HEK293 (cell line): ENCODE measurements around the gene IP6K2.

Experiments used
- CTCF ChIA-PET: fragments of 350-600 bp; formaldehyde crosslinking; extraction: SDS; loops from one replicate; lab custom pipeline; 2021; ENCODE audit warnings: antibody characterized with exemption; lab: Yijun Ruan, JAX
- POLR2A ChIA-PET: fragments of 300-600 bp; formaldehyde crosslinking; extraction: SDS; loops from one replicate; lab custom pipeline; 2020; ENCODE audit warnings: antibody characterized with exemption, inconsistent platforms; lab: Yijun Ruan, JAX
- H3K27ac ChIP-seq: fragments of 200-500 bp; sonication (Bioruptor generic); 2 replicates; pipeline ENCODE4 v1.5.1; 2014; ENCODE audit warnings: low read depth, low read length, control low read depth, inconsistent platforms; ENCODE audit errors: extremely low read depth
- H3K36me3 ChIP-seq, 2 experiments: fragments of 200-500 bp in 1 of 2; sonication (Bioruptor generic) in 1 of 2; 1 replicate in 1 of 2; 2 replicates in 1 of 2; pipeline ENCODE4 v1.5.1; 2014 to 2017; ENCODE audit warnings: inconsistent platforms in 2 of 2, low read length in 2 of 2; ENCODE audit not compliant: control insufficient read depth in 2 of 2, insufficient read depth in 1 of 2
- H3K4me1 ChIP-seq: fragments of 200-500 bp; sonication (Bioruptor generic); 2 replicates; pipeline ENCODE4 v1.5.1; 2014; ENCODE audit warnings: mild to moderate bottlenecking, low read length, inconsistent platforms; ENCODE audit not compliant: control insufficient read depth, insufficient read depth
- H3K4me3 ChIP-seq: 2 replicates; pipeline ENCODE4 v1.5.1; 2011; ENCODE audit warnings: low read depth, mild to moderate bottlenecking, control low read depth, low read length, moderate library complexity
- H3K9me3 ChIP-seq: fragments of 200-500 bp; sonication (Bioruptor generic); 2 replicates; pipeline ENCODE4 v1.5.1; 2014; ENCODE audit warnings: low read depth, low read length, inconsistent platforms; ENCODE audit not compliant: control insufficient read depth, insufficient read depth
- BCL6B ChIP-seq: fragments of 450-650 bp; formaldehyde crosslinking; IDR thresholded peaks from 2 replicates; pipeline ENCODE4 v1.5.1; 2017; ENCODE audit warnings: missing biosample characterization, missing genetic modification characterization
- HOXA7 ChIP-seq: sonication (generic); formaldehyde crosslinking; IDR thresholded peaks from 2 replicates; pipeline ENCODE4 v1.8.1; 2022; ENCODE audit warnings: missing genetic modification reagents, borderline replicate concordance
- HOXC10 ChIP-seq: sonication (generic); formaldehyde crosslinking; IDR thresholded peaks from 2 replicates; pipeline ENCODE4 v1.8.1; 2023; ENCODE audit warnings: mild to moderate bottlenecking, missing genetic modification reagents
- MEIS1 ChIP-seq: sonication (generic); formaldehyde crosslinking; IDR thresholded peaks from 2 replicates; pipeline ENCODE4 v1.8.1; 2022; ENCODE audit warnings: missing genetic modification reagents, mild to moderate bottlenecking, borderline replicate concordance
- PATZ1 ChIP-seq: fragments of 450-650 bp; formaldehyde crosslinking; IDR thresholded peaks from 2 replicates; pipeline ENCODE4 v1.5.1; 2016; ENCODE audit warnings: missing biosample characterization, missing genetic modification characterization
- REPIN1 ChIP-seq: fragments of 450-650 bp; formaldehyde crosslinking; IDR thresholded peaks from 2 replicates; pipeline ENCODE4 v1.5.1; 2017; ENCODE audit warnings: missing biosample characterization, missing genetic modification characterization, low read depth
- REST ChIP-seq: fragments of 450-650 bp; formaldehyde crosslinking; IDR thresholded peaks from 2 replicates; pipeline ENCODE4 v1.5.1; 2016; ENCODE audit warnings: missing biosample characterization, missing genetic modification characterization
- TSHZ1 ChIP-seq: fragments of 450-650 bp; formaldehyde crosslinking; IDR thresholded peaks from 2 replicates; pipeline ENCODE4 v1.5.1; 2016; ENCODE audit warnings: missing biosample characterization, missing genetic modification characterization, borderline replicate concordance
- WT1 ChIP-seq: fragments of 450-650 bp; formaldehyde crosslinking; IDR thresholded peaks from 2 replicates; pipeline ENCODE4 v1.5.1; 2016; ENCODE audit warnings: missing biosample characterization, missing genetic modification characterization
- ZBTB11 ChIP-seq: fragments of 450-650 bp; formaldehyde crosslinking; conservative IDR thresholded peaks from 2 replicates; pipeline ENCODE4 v1.5.1; 2016; ENCODE audit warnings: low read depth, missing biosample characterization, missing genetic modification characterization
- ZEB2 ChIP-seq: fragments of 450-650 bp; formaldehyde crosslinking; IDR thresholded peaks from 2 replicates; pipeline ENCODE4 v1.5.1; 2016; ENCODE audit warnings: missing biosample characterization, missing genetic modification characterization
- ZNF138 ChIP-seq: fragments of 450-650 bp; formaldehyde crosslinking; IDR thresholded peaks from 2 replicates; pipeline ENCODE4 v1.5.1; 2016; ENCODE audit warnings: missing biosample characterization, missing genetic modification characterization, borderline replicate concordance
- ZNF223 ChIP-seq: fragments of 450-650 bp; formaldehyde crosslinking; IDR thresholded peaks from 2 replicates; pipeline ENCODE4 v1.5.1; 2016; ENCODE audit warnings: missing biosample characterization, missing genetic modification characterization
- ZNF266 ChIP-seq: fragments of 450-650 bp; formaldehyde crosslinking; IDR thresholded peaks from 2 replicates; pipeline ENCODE4 v1.5.1; 2016; ENCODE audit warnings: missing biosample characterization, missing genetic modification characterization, low read depth
- ZNF610 ChIP-seq: fragments of 450-650 bp; formaldehyde crosslinking; IDR thresholded peaks from 2 replicates; pipeline ENCODE4 v1.5.1; 2016; ENCODE audit warnings: missing biosample characterization, missing genetic modification characterization, borderline replicate concordance
- ZNF645 ChIP-seq: fragments of 450-650 bp; formaldehyde crosslinking; IDR thresholded peaks from 2 replicates; pipeline ENCODE4; 2016; ENCODE audit warnings: missing biosample characterization, missing genetic modification characterization
- ZNF654 ChIP-seq: fragments of 450-650 bp; formaldehyde crosslinking; IDR thresholded peaks from 2 replicates; pipeline ENCODE4 v1.5.1; 2016; ENCODE audit warnings: low read depth, missing biosample characterization, missing genetic modification characterization
- ZNF747 ChIP-seq: fragments of 450-650 bp; formaldehyde crosslinking; IDR thresholded peaks from 2 replicates; pipeline ENCODE4 v1.5.1; 2016; ENCODE audit warnings: missing biosample characterization, missing genetic modification characterization
- ZNF792 ChIP-seq: fragments of 450-650 bp; formaldehyde crosslinking; IDR thresholded peaks from 2 replicates; pipeline ENCODE4 v1.5.1; 2016; ENCODE audit warnings: missing biosample characterization, missing genetic modification characterization
- ZXDB ChIP-seq: fragments of 450-650 bp; formaldehyde crosslinking; IDR thresholded peaks from 2 replicates; pipeline ENCODE4 v1.5.1; 2016; ENCODE audit warnings: missing biosample characterization, missing genetic modification characterization

IP6K2 gene

GRCh38 chr3:48662145-48662752 is 54.8 kb downstream of the IP6K2 start (continued):
- TF ChIP-seq PATZ1: no peak
- TF ChIP-seq ZNF654 (tag by site-specific recombination): no peak
- no peak for TF ChIP-seq ZEB2 (tag by site-specific recombination)
- TF ChIP-seq ZNF610 (tag by site-specific recombination): no peak
- TF ChIP-seq ZNF223 (tag by site-specific recombination): no peak
- TF ChIP-seq REST: no peak
- TF ChIP-seq ZNF747 (tag by site-specific recombination): no peak
- TF ChIP-seq BCL6B (tag by site-specific recombination): no peak
- no peak for TF ChIP-seq ZNF266
- TF ChIP-seq MEIS1 (CRISPR knock-in tag): no peak
- no peak for TF ChIP-seq ZNF792 (tag by site-specific recombination)

GRCh38 chr3:48661501-48662144 is 55.4 kb downstream of the IP6K2 start:
- peak overlapping the region; percentile 36 for H3K4me3 ChIP-seq
- H3K4me1 ChIP-seq: no peaks in the 10 kb centered on the region
- H3K27ac ChIP-seq: no peak overlapping the region
- no peaks in the 10 kb centered on the region for H3K36me3 ChIP-seq
- ChIA-PET CTCF (interaction anchor here (0.6 to 0.9 kb wide), 3 partner anchors 26 to 330 kb away, joined by 3 to 4 read pairs (median 3); no protein-coding TSS in a partner anchor), POLR2A (interaction anchor here (3.4 kb wide), 1 partner anchor 26 kb away, joined by 13 read pairs; the partner anchor contains the start of gene SLC26A6)
- H3K9me3 ChIP-seq: no peaks in the 10 kb centered on the region
- peak; percentile 89 for TF ChIP-seq HOXA7
- TF ChIP-seq MEIS1 (CRISPR knock-in tag): peak; percentile 82; the same call in 1 of the 2 replicates
- TF ChIP-seq ZNF138 (tag by site-specific recombination): no peak
- no peak for TF ChIP-seq ZNF645 (tag by site-specific recombination)
- peak; percentile 29; the same call in 1 of the 2 replicates for TF ChIP-seq ZXDB
- peak; percentile 98 for TF ChIP-seq HOXC10 (CRISPR knock-in tag)
- TF ChIP-seq TSHZ1 (tag by site-specific recombination): no peak
- TF ChIP-seq WT1 (tag by site-specific recombination): 0 out of 2 replicates have a peak, but pooled peaks have one; percentile 21
- 0 out of 2 replicates have a peak, but pooled peaks have one; percentile 31 for TF ChIP-seq ZBTB11
- no peak for TF ChIP-seq REPIN1 (tag by site-specific recombination)
